Ramos (cell line): ENCODE data around the gene KLHL18.

Experiments
- in situ Hi-C: fragments of 300-500 bp; cut with MboI; formaldehyde crosslinking; loops from one replicate; pipeline ENCODE4 v1.14.3; 2022; ENCODE audit warnings: low sequenced_read_pairs; ENCODE audit not compliant: unreplicated experiment

KLHL18 gene

GRCh38 chr3:47348411-47349154, 65.8 kb downstream of the KLHL18 start:
- in situ Hi-C loops, result no loop called here

GRCh38 chr3:47355010-47355409, 72.3 kb downstream of the KLHL18 start:
- in situ Hi-C loops, result no loop called here

GRCh38 chr3:47356201-47356600, 73.5 kb downstream of the KLHL18 start:
- in situ Hi-C loops, result no loop called here

GRCh38 chr3:47359323-47359722, 76.6 kb downstream of the KLHL18 start:
- in situ Hi-C loops, result no loop called here

GRCh38 chr3:47360110-47360517, 77.4 kb downstream of the KLHL18 start:
- in situ Hi-C loops, result loop anchor here (10.0 kb wide), 1 partner anchor 645 kb away; the partner anchor contains the start of gene PRSS50

GRCh38 chr3:47362701-47363100, 80.0 kb downstream of the KLHL18 start:
- in situ Hi-C loops, result loop anchor here (10.0 kb wide), 1 partner anchor 648 kb away; the partner anchor contains the start of gene PRSS50

GRCh38 chr3:47365213-47366153, 82.7 kb downstream of the KLHL18 start:
- in situ Hi-C loops, result loop anchor here (10.0 kb wide), 1 partner anchor 651 kb away; the partner anchor contains the start of gene PRSS50

- in situ Hi-C loops, result loop anchor here (10.0 kb wide), 1 partner anchor 652 kb away; the partner anchor contains the start of gene PRSS50
These were observed 84.1 kb downstream of the KLHL18 start for GRCh38 chr3:47366833-47367232.

- in situ Hi-C loops, result loop anchor here (10.0 kb wide), 1 partner anchor 653 kb away; the partner anchor contains the start of gene PRSS50
These were observed 84.9 kb downstream of the KLHL18 start for GRCh38 chr3:47367631-47368030.

- in situ Hi-C loops, result loop anchor here (10.0 kb wide), 1 partner anchor 505 kb away; the partner anchor contains the start of gene MYL3
These were observed 87.3 kb downstream of the KLHL18 start for GRCh38 chr3:47370020-47370419.

GRCh38 chr3:47370887-47371697, 88.3 kb downstream of the KLHL18 start:
- in situ Hi-C loops, result loop anchor here (10.0 kb wide), 1 partner anchor 506 kb away; the partner anchor contains the start of gene MYL3

- in situ Hi-C loops, result loop anchor here (10.0 kb wide), 1 partner anchor 510 kb away; the partner anchor contains the start of gene MYL3
These were observed 91.8 kb downstream of the KLHL18 start for GRCh38 chr3:47374587-47374986.

- in situ Hi-C loops, result loop anchor here (10.0 kb wide), 1 partner anchor 512 kb away; the partner anchor contains the start of gene MYL3
These were observed 93.6 kb downstream of the KLHL18 start for GRCh38 chr3:47376393-47376792.

- in situ Hi-C loops, result loop anchor here (10.0 kb wide), 1 partner anchor 512 kb away; the partner anchor contains the start of gene MYL3
These were observed 94.4 kb downstream of the KLHL18 start for GRCh38 chr3:47377186-47377585.

- in situ Hi-C loops, result loop anchor here (10.0 kb wide), 1 partner anchor 514 kb away; the partner anchor contains the start of gene MYL3
These were observed 96.1 kb downstream of the KLHL18 start for GRCh38 chr3:47378869-47379268.

- in situ Hi-C loops, result loop anchor here (10.0 kb wide), 1 partner anchor 515 kb away; the partner anchor contains the start of gene MYL3
These were observed 96.7 kb downstream of the KLHL18 start for GRCh38 chr3:47379411-47379899.

GRCh38 chr3:47380026-47380600, 97.4 kb downstream of the KLHL18 start:
- in situ Hi-C loops, result no loop called here

- in situ Hi-C loops, result no loop called here
These were observed 98.0 kb downstream of the KLHL18 start, which contains the start of gene PTPN23 for GRCh38 chr3:47380601-47381316. Gene PTPN23, plus strand, starts transcription at chr3:47381021. Its CDS starts 76 bp downstream, at chr3:47381097.
